ENCODE measurements around the gene DNAJC19.

DNAJC19 gene

GRCh38 chr3:180940826-180941225 is 48.7 kb downstream of the DNAJC19 start:
- no peak for TF ChIP-seq EP300 (IDR thresholded peaks at IDR 0.05; ENCODE audit: borderline replicate concordance)
- no peak for TF ChIP-seq RAD21 (IDR thresholded peaks at IDR 0.05; ENCODE audit: low read depth)

- no peak for TF ChIP-seq EP300 (IDR thresholded peaks at IDR 0.05; ENCODE audit: borderline replicate concordance)
These were observed 54.9 kb downstream of the DNAJC19 start for GRCh38 chr3:180934638-180935037.

Data from Ishikawa (cell line).